GM19351 (cell line): ENCODE results near the gene EMC9.

ENCODE experiments used
- ATAC-seq: cut with Tn5 transposase; IDR thresholded peaks from one replicate; pipeline ENCODE4 v1.9.1; 2021; ENCODE audit warnings: mild to moderate bottlenecking, moderate library complexity; ENCODE audit not compliant: unreplicated experiment

Gene EMC9

GRCh38 chr14:24092505-24093206 is 48.7 kb downstream of the EMC9 start:
- ATAC-seq: no peak

GRCh38 chr14:24092110-24092504 is 49.3 kb downstream of the EMC9 start:
- no peak for ATAC-seq

- ATAC-seq: no peak
Measured at GRCh38 chr14:24089890-24090289, 51.5 kb downstream of the EMC9 start.
